Measurements from ENCODE around the gene MICALL2.

MICALL2 gene

DNA sequence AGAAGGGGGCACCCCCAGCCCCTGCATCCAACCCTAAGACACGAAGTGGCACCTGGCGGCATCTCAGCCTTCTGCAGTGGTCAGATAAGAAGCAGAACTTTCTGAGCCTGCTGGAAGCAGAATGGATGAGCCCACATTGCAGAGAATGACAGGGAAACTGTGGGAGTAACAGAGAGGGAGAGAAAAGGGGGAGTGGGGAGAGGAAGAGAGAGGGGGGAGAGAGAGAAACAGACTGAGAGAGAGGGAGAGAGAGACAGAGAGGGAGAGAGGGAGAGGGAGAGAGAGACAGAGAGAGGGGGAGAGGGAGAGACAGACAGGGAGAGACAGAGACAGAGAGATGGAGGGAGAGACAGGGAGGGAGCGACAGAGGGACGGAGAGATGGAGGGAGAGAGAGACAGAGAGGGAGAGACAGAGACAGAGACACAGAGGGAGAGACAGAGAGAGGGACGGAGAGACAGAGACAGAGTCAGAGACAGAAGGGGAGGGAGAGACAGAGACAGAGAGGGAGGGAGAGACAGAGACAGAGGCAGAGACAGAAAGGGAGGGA lies 35.9 kb downstream of the MICALL2 start:
- TF ChIP-seq GATA1 (IDR thresholded peaks at IDR 0.05; ENCODE audit: low read depth, low read length) (no peak), POLR2A (IDR thresholded peaks at IDR 0.05; ENCODE audit: low read length) (no peak)
- no peak for DNase-seq

DNA sequence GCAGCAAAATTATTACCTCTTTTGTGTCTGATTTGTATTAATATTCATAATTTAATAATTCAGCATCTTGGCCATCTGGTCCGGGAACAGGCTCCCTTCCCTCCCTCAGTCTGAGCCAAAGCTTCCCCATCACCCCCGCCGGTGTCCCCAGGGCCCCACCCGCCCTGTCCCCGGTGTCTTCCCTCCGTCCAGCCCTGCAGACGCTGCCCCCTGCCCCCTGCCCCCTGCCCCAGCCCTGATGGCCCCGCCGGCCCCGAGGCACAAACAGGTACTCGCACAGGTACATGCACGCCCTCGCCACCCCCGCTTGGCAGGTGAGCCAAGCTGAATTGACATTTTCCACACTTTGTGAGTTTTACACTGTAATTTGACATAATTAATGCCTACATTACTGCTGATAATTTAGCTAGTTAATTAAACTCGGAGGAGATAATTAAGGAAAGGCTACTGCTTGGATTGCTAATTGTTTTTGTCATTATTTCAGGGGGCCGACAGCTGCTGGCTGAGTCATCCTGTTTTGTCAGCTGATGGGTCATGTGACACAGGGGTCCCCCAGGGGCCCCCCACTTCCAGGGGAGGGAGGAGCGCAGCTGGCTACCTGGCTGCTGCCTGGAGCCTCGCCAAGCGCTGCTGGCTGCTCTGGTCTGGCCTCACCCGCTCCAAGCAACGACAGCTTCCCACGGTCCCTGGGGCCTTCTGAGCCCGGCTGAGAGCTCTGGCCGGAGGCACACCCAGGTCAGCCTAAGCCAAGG lies 36.6 kb downstream of the MICALL2 start:
- TF ChIP-seq GATA1 (IDR thresholded peaks at IDR 0.05; ENCODE audit: low read depth, low read length) (no peak), POLR2A (IDR thresholded peaks at IDR 0.05; ENCODE audit: low read length) (no peak)
- DNase-seq: peak in 1 of 2 experiments; percentile 39

DNA sequence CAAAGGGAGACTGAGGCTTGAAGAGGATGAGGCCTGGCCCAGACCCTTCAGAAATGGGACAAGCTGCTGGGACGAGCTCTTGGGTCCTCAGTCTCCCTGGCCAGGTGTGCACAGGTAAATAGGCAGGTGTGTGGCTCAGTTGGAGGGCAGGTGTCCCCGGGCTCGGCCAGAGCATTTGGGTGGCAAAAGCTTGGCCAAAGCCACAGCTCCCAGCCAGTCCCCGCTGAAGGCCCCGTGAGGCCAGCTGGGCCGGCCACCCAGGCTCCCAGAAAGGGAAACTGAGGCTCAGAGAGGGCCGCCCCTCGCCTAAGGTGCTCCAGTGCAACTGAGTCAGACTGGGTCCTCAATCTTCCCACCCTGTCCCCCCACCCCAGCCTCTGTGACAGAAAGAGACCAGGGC lies 37.3 kb downstream of the MICALL2 start:
- no peak for DNase-seq
- no peak for TF ChIP-seq GATA1 (IDR thresholded peaks at IDR 0.05; ENCODE audit: low read depth, low read length)
- no peak for TF ChIP-seq POLR2A (IDR thresholded peaks at IDR 0.05; ENCODE audit: low read length)

DNA sequence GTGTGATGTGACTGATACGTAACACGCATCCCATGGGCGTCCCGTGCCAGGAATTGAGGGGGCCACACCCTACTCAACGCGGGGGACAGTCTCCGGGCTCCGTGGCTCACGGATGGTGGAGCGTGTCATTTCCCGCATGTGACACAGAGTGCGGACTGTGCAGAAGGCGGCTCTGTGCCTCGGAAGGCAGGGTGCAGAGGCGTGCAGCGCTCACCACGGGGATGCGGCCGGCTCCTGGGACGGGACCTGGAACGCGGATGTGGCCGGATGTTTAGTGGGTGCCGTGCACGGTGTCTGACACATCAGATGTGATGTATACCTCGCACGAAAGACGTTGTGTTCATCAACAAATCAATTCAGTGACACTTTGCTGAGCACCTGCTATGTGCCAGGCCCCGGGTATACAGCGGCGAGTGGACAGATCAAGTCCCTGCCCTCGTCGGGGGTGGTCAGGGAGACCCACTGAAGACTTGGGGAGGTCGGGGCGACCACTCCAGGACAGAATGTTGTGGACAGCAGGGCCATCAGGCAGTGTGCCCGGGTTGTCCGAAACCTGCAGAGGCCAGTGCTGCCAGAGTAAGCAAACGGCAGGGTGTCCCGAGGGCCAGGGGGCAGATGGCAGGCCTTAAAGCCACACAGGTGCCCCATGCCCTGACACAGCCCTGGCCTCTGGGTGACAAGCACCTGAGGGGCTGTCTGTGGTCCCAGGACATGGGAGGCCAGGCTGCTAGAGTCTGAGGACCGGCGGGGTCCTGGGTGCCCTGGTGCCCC lies 38.1 kb downstream of the MICALL2 start:
- no peak for DNase-seq
- TF ChIP-seq GATA1 (IDR thresholded peaks at IDR 0.05; ENCODE audit: low read depth, low read length) (no peak), POLR2A (IDR thresholded peaks at IDR 0.05; ENCODE audit: low read length) (no peak)

DNA sequence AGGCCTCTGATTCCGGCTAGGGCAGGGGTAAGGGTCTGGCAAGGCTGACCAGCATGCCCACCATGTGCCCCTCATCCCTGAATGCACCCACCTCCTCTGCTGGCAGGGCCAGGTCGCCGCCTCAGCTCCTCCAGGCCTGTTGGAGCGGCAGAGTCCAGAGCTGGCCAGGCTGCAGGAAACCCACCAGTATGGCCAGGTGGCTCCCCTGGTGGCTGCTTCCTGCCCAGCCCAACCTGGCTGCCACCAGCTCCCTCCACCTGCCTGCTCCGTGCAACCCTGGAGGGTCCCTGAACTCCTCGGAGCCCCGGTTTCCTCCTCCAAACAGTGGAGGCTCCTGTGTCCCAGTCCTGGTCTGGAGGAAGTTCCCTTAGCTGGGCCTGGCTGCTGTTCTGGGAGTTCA lies 39.6 kb downstream of the MICALL2 start:
- DNase-seq: no peak
- TF ChIP-seq GATA1 (IDR thresholded peaks at IDR 0.05; ENCODE audit: low read depth, low read length) (no peak), POLR2A (IDR thresholded peaks at IDR 0.05; ENCODE audit: low read length) (no peak)

DNA sequence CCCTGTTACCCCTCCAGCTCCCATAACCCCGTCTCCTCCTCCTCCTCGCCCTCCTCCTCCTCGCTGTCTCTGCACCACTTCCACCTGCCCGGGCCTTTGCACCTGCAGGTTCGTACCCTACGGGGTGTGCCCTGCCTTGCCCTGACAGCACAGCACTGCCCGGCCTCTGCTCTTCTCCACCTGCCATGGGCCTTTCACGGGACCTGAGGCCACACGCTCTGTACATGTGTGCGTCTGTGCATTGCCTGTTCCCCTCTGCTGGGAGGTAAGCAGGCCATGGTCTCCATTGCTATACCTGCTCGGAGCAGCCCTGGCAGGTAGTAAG lies 40.0 kb downstream of the MICALL2 start:
- TF ChIP-seq GATA1 (IDR thresholded peaks at IDR 0.05; ENCODE audit: low read depth, low read length) (no peak), POLR2A (IDR thresholded peaks at IDR 0.05; ENCODE audit: low read length) (no peak)
- DNase-seq: no peak

DNA sequence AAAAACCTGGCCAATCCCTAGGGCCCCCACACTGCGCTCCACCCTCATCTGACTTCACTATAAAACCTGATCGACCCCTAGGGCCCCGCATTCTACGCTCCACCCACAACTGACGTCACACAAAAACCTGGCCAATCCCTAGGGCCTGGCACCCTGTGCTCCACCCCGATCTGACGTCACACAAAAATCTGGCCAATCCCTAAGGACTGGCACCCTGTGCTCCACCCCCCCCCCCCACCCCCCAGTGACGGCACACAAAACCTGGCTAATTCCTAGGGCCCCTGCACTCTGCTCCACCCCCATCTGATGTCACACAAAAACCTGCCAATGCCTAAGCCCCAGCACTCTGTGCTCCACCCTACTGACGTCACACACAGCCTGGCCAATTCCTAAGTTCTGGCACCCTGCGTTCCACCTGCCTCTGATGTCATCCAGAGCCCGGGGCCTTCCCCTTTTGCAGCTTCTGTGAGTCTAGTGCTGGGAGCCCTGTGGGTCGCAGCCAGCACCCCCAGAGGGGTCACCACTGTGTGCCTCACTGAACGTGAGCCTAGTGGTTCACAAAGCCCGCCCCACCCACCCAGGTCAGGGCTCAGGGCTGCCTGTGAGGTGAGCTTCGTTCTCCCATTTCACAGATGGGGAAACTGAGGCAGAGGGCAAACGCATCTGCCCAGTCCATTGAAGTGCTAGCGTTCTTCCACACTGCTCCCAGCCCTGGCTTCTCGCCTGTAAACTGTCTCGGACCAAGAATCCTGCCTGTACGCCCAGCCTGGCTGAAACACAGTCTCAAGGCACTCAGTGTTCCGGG lies 40.6 kb downstream of the MICALL2 start:
- peak; percentile 55 to 63 for DNase-seq
- no peak for TF ChIP-seq GATA1 (IDR thresholded peaks at IDR 0.05; ENCODE audit: low read depth, low read length)
- no peak for TF ChIP-seq POLR2A (IDR thresholded peaks at IDR 0.05; ENCODE audit: low read length)

DNA sequence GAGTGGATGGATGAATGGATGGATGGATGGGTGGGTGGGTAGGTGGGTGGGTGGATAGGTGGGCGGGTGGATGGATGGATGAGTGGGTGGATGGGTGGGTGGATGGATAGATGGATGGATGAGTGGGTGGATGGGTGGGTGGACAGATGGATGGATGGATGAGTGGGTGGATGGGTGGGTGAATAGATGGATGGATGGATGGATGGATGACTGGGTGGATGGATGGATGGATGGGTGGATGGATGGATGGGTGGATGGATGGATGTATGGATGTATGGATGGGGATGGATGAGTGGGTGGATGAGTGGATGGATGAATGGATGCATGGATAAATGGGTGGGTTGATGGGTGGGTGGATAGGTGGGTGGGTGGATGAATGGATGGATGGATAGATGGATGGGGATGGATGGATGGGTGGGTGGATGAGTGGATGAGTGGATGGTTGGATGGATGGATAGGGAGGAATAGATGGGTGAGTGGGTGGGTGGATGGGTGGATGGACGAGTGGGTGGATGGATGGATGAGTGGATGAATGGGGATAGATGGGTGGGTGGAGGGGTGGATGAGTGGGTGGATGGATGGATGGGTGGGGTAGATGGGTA lies 43.8 kb downstream of the MICALL2 start:
- DNase-seq: no peak
- TF ChIP-seq GATA1 (IDR thresholded peaks at IDR 0.05; ENCODE audit: low read depth, low read length) (no peak), POLR2A (IDR thresholded peaks at IDR 0.05; ENCODE audit: low read length) (no peak)

DNA sequence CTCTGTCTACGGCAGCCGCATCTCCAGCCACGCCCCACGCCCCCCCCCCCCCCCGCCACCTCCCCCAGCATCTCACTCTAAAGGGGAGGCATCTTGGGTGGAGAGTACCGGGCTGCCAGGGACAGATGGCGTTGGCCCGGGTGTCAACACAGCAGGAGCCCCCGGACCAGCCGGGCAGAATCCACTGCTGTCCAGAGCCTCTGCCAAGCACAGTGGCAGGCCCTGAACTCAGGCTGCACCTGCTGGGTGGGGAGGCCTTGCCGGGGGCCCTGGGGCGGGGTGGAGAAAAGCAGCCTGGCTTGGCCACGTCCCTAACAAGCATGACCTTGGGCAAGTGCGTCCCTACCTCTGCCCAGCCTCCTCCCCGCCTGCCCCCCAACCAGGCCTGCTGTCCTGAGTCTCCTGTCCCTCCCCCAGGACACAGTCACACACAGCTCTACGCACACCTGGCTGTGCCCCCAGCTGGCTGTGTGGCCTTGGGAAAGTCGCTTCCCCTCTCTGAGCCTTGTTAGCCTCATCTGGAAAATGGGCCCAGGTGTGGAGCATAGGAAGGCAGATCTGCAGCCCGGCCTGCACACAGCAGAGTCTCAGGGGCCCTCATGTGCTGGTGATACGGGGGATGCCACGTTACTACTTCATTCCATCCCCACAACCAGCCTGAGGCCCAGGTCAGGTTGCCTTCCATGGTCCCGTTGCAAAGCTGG lies 45.2 kb downstream of the MICALL2 start:
- TF ChIP-seq GATA1 (IDR thresholded peaks at IDR 0.05; ENCODE audit: low read depth, low read length): no peak
- no peak for TF ChIP-seq POLR2A (IDR thresholded peaks at IDR 0.05; ENCODE audit: low read length)
- DNase-seq: no peak

DNA sequence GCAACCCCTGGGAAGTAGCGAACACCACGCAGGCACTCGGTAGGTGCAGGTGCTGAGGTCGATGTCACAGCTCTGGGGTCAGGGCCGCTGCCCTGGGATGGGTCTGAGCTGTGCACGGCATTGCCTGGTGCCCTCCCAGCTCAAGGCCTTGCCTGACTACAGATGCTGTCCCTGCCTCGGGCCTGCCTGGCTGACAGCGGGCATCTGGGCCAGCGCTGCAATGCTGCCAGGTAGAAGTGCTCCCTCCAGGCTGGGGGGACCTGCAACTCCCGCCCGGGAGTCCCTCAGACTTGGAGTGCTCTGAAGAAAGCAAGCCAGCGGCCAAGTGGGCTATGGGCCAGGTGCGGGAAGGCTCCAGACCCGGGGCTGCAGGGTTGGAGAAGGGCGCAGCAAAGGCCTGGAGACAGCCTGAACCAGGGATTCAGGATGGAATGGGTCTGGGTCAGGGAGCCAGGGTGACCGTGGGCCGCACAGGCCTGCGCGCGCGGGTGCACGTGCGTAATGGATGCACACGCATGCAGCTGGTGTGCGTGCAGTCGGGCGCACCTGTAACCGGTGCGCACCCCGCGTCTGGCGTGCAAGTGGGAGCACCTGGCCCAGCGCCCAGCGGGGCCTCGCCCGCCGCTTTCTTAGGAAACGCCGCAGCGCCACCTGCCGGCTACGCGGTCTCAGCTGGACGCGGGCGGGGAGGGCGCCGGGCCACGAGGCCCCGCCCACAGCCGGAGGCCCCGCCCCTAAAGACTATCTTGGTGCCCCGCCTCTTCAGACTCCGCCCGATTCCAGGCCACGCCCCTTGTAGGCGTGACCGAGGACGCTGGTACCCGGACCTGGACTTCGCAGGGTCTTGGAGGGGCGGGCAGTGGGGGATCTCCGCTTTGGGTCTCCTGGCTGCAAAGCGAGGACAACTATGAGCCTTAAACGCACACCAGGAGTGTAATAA lies 46.7 kb downstream of the MICALL2 start:
- DNase-seq: peak; percentile 90 to 96
- TF ChIP-seq GATA1 (IDR thresholded peaks at IDR 0.05; ENCODE audit: low read depth, low read length): no peak
- no peak for TF ChIP-seq POLR2A (IDR thresholded peaks at IDR 0.05; ENCODE audit: low read length)

DNA sequence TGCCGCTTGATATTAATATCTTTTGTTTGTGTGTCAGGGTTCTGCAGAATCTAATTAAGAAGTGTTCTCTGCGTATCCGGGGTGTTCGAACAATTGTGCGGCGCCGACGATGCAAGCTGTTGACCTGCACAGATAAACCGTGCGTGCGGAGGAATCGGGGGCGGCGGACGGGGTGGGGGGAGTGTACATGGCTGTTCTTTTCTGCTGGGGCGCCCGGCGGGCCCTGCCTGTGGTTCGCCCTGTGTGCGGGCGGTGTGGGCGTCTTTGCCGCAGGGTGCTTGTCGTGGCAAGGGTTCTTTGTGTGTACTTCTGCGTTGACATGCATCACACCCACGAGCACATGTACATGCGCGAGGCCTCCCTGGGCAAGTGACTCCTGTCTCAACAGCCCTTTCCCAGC lies 47.9 kb downstream of the MICALL2 start:
- DNase-seq: no peak
- TF ChIP-seq POLR2A (IDR thresholded peaks at IDR 0.05; ENCODE audit: low read length): no peak
- no peak for TF ChIP-seq GATA1 (IDR thresholded peaks at IDR 0.05; ENCODE audit: low read depth, low read length)

DNA sequence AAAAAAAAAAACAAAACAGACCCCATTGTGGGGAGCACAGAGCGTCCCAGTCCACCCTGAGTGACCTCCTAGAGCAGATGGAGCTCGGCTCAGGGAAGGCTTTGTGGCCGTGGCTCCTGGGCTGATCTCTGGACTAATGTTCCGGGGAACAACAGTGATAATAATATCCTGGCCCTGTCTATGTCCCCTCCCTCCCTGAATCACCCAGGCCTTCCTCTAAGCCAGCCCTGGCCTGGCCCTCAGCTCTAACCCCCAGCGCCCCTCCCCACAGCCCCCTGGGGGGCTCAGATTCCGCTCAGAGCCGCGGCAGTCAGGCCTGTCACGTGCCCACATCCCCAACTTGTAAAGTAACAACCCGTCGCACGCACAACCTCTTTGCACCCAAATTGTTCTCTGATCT lies 48.3 kb downstream of the MICALL2 start:
- TF ChIP-seq GATA1 (IDR thresholded peaks at IDR 0.05; ENCODE audit: low read depth, low read length) (no peak), POLR2A (IDR thresholded peaks at IDR 0.05; ENCODE audit: low read length) (no peak)

More for the DNA sequence above, 48.3 kb downstream of the MICALL2 start:
- DNase-seq: no peak
